Lower leg skin (tissue), 3 donors: ENCODE data around the gene ZFP62.

Experiments
- POLR2A ChIP-seq, 2 donors: fragments of 450-650 bp; IDR thresholded peaks; one replicate each; pipeline ENCODE4 v1.6.1; 2016 to 2017; ENCODE audit warnings: antibody characterized with exemption in 2 of 2, mild to moderate bottlenecking in 1 of 2, moderate library complexity in 1 of 2
- TF ChIP-seq, protein P1 (sequence below), 3 donors: fragments of 450-650 bp; IDR thresholded peaks; one replicate each; pipeline ENCODE4 v1.5.1; 2016; ENCODE audit warnings: antibody characterized with exemption in 3 of 3, mild to moderate bottlenecking in 3 of 3, moderate library complexity in 2 of 3

- TF ChIP-seq, protein P1, sequence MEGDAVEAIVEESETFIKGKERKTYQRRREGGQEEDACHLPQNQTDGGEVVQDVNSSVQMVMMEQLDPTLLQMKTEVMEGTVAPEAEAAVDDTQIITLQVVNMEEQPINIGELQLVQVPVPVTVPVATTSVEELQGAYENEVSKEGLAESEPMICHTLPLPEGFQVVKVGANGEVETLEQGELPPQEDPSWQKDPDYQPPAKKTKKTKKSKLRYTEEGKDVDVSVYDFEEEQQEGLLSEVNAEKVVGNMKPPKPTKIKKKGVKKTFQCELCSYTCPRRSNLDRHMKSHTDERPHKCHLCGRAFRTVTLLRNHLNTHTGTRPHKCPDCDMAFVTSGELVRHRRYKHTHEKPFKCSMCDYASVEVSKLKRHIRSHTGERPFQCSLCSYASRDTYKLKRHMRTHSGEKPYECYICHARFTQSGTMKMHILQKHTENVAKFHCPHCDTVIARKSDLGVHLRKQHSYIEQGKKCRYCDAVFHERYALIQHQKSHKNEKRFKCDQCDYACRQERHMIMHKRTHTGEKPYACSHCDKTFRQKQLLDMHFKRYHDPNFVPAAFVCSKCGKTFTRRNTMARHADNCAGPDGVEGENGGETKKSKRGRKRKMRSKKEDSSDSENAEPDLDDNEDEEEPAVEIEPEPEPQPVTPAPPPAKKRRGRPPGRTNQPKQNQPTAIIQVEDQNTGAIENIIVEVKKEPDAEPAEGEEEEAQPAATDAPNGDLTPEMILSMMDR (IDR thresholded peaks at IDR 0.05): no peak
- TF ChIP-seq POLR2A (IDR thresholded peaks at IDR 0.05): no peak
Measured at GRCh38 chr5:180829726-180830125, 31.4 kb downstream of the ZFP62 start.
